Ishikawa (cell line): ENCODE results near the gene LRRK2.

ENCODE experiments used
- CEBPB ChIP-seq: IDR thresholded peaks from 2 replicates; pipeline ENCODE4 v1.6.1; 2012
- CREB1 ChIP-seq: IDR thresholded peaks from 2 replicates; pipeline ENCODE4 v1.6.1; 2012; ENCODE audit warnings: low read depth
- EGR1 ChIP-seq: IDR thresholded peaks from 2 replicates; pipeline ENCODE4 v1.6.1; 2012
- EP300 ChIP-seq: IDR thresholded peaks from 2 replicates; pipeline ENCODE4 v1.6.1; 2012; ENCODE audit warnings: borderline replicate concordance
- FOXM1 ChIP-seq: IDR thresholded peaks from 2 replicates; pipeline ENCODE4 v1.6.1; 2012; ENCODE audit warnings: low read depth, borderline replicate concordance
- NFIC ChIP-seq: IDR thresholded peaks from 2 replicates; pipeline ENCODE4 v1.6.1; 2012
- RAD21 ChIP-seq: IDR thresholded peaks from 2 replicates; pipeline ENCODE4 v1.6.1; 2012; ENCODE audit warnings: low read depth
- TAF1 ChIP-seq: IDR thresholded peaks from 2 replicates; pipeline ENCODE4 v1.6.1; 2012; ENCODE audit warnings: low read depth, mild to moderate bottlenecking
- TCF12 ChIP-seq: IDR thresholded peaks from 2 replicates; pipeline ENCODE4 v1.6.1; 2012; ENCODE audit warnings: low read depth
- TEAD4 ChIP-seq: IDR thresholded peaks from 2 replicates; pipeline ENCODE4 v1.6.1; 2012
- USF1 ChIP-seq: IDR thresholded peaks from 2 replicates; pipeline ENCODE4 v1.6.1; 2012
- YY1 ChIP-seq: IDR thresholded peaks from 2 replicates; pipeline ENCODE4 v1.6.1; 2012; ENCODE audit warnings: low read depth
- ZBTB7A ChIP-seq: IDR thresholded peaks from 2 replicates; pipeline ENCODE4 v1.6.1; 2012; ENCODE audit warnings: low read depth
- TF ChIP-seq, protein P1 (sequence below): IDR thresholded peaks from 2 replicates; pipeline ENCODE4 v1.6.1; 2012; ENCODE audit warnings: low read depth, mild to moderate bottlenecking
- TF ChIP-seq, protein P2 (sequence below): IDR thresholded peaks from 2 replicates; pipeline ENCODE4 v1.6.1; 2012

Gene LRRK2

GRCh38 chr12:40181490-40181889 is 43.3 kb upstream of the LRRK2 start:
- no peak for TF ChIP-seq FOXM1
- TF ChIP-seq, protein P1, sequence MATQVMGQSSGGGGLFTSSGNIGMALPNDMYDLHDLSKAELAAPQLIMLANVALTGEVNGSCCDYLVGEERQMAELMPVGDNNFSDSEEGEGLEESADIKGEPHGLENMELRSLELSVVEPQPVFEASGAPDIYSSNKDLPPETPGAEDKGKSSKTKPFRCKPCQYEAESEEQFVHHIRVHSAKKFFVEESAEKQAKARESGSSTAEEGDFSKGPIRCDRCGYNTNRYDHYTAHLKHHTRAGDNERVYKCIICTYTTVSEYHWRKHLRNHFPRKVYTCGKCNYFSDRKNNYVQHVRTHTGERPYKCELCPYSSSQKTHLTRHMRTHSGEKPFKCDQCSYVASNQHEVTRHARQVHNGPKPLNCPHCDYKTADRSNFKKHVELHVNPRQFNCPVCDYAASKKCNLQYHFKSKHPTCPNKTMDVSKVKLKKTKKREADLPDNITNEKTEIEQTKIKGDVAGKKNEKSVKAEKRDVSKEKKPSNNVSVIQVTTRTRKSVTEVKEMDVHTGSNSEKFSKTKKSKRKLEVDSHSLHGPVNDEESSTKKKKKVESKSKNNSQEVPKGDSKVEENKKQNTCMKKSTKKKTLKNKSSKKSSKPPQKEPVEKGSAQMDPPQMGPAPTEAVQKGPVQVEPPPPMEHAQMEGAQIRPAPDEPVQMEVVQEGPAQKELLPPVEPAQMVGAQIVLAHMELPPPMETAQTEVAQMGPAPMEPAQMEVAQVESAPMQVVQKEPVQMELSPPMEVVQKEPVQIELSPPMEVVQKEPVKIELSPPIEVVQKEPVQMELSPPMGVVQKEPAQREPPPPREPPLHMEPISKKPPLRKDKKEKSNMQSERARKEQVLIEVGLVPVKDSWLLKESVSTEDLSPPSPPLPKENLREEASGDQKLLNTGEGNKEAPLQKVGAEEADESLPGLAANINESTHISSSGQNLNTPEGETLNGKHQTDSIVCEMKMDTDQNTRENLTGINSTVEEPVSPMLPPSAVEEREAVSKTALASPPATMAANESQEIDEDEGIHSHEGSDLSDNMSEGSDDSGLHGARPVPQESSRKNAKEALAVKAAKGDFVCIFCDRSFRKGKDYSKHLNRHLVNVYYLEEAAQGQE: no peak
- no peak for TF ChIP-seq CEBPB

GRCh38 chr12:40183715-40184114 is 41.1 kb upstream of the LRRK2 start:
- TF ChIP-seq CREB1 (no peak), TAF1 (no peak), EGR1 (no peak), RAD21 (no peak), CEBPB (no peak), TEAD4 (no peak), TCF12 (no peak), USF1 (no peak), FOXM1 (no peak), ZBTB7A (no peak), NFIC (no peak)
- TF ChIP-seq, protein P1: no peak
- TF ChIP-seq, protein P2, sequence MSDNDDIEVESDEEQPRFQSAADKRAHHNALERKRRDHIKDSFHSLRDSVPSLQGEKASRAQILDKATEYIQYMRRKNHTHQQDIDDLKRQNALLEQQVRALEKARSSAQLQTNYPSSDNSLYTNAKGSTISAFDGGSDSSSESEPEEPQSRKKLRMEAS: no peak

- TF ChIP-seq EP300 (no peak), ZBTB7A (no peak), FOXM1 (no peak), TEAD4 (no peak), USF1 (no peak), CREB1 (no peak), TAF1 (no peak), TCF12 (no peak), RAD21 (no peak)
- TF ChIP-seq, protein P1: no peak
Observed at GRCh38 chr12:40184493-40185302, 40.1 kb upstream of the LRRK2 start.

DNA sequence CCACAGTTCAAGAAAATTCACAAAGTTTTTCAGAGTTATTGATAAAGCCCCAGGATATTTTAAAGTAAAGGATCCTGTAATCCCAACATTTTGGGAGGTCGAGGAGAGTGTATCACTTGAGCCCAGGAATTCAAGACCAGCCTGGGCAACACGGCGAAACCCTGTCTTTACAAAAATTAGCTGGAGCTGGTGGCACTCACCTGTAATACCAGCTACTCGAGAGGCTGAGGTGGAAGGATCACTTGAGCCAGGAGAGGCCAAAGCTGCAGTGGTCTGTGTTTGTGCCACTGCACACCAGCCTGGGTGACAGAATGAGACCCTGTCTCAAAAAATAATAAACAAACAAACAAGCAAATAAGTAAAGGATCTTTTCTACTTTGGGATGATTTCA is 39.5 kb upstream of the LRRK2 start:
- no peak for TF ChIP-seq YY1
- TF ChIP-seq, protein P1: no peak
- no peak for TF ChIP-seq USF1
- no peak for TF ChIP-seq TEAD4
- TF ChIP-seq TAF1: no peak
- TF ChIP-seq TCF12: no peak
- no peak for TF ChIP-seq ZBTB7A
- no peak for TF ChIP-seq EGR1
- TF ChIP-seq FOXM1: no peak
- TF ChIP-seq CEBPB: no peak
- TF ChIP-seq RAD21: no peak
- no peak for TF ChIP-seq EP300
- TF ChIP-seq, protein P2: no peak
